ENCODE measurements around the gene MYMX.
A peak's percentile ranks its signal among the peaks of the same experiment; 100 is the strongest.
"Not testable (repeated sequence)": the region's sequence is repeated elsewhere in the genome, so short reads cannot be mapped to it uniquely, and the experiment has no call there.

MYMX gene

GRCh38 chr6:44219815-44220784 is 3.4 kb downstream of the MYMX start:
- no peak for DNase-seq (ENCODE audit: low read depth in 2 of 2)

DNA sequence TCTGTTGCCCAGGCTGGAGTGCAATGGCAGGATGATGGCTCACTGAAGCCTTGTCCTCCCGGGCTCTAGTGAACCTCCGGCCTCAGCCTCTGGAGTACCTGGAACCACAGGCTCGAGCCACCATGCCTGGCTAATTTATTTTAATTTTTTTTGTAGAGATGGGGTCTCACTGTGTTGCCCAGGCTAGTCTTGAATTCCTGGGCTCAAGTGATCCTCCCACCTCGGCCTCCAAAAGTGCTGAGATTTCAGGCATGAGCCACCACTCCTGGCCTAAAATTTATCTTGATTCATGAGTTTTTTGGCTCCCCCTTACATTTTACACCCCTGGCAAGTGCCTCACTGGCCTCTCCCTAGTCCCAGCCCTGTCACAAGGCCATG is 4.2 kb downstream of the MYMX start:
- no peak for DNase-seq (ENCODE audit: low read depth in 2 of 2)

DNA sequence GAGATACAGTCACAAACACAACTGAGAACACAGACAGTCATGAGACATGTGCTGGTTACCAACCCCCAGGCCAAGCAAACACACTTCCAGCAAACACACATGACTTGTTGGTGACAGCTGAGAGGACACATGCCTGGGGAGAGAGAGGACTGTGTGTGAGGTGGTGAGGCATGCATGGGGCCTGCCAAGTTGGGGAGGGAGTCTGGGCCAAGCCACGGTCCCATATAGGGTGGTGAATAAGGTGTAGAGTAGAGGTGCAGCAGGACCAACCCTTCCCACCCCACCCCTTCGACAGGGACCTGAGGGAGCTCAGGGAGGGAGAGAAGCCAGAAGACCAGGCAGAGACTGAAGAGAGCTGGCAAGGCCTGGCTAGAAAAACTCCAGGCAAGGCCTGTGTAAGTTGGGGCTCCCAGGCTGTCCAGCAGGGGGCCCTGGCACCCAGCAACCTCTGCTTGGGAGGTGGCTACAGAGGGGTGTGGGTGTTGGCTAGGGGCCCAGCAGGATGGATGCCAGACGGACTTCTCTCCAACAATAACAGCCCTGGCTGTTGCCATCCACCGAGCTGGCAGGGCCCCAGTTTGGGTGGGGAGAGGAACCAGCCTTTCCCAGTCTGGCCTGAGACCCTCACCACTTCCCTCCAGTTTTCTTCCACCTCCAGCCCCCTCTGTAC is 4.7 kb downstream of the MYMX start:
- DNase-seq (ENCODE audit: low read depth in 2 of 2), result peak; percentile 54

DNA sequence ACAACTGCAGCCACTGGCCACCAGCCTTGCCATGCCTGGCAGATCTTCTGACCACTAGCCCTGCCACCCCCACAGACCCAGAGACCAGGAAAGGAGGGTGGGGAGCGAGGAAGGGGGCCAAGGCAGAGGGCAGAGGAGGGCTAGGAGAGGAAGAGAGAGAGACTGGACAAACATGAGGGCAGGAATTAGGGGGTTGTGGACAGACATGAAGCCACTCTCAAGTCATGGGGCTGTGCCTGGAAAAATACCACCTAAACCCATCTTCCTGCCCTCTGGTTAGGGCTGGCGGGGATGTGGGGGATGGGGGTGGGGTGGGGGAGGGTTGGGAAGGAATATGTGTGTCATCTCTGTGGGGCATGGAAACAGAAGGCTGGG is 5.2 kb downstream of the MYMX start:
- DNase-seq (ENCODE audit: low read depth in 2 of 2), result no peak

- no peak for DNase-seq (ENCODE audit: low read depth in 2 of 2)
Observed at GRCh38 chr6:44222486-44223318, 6.0 kb downstream of the MYMX start.

DNA sequence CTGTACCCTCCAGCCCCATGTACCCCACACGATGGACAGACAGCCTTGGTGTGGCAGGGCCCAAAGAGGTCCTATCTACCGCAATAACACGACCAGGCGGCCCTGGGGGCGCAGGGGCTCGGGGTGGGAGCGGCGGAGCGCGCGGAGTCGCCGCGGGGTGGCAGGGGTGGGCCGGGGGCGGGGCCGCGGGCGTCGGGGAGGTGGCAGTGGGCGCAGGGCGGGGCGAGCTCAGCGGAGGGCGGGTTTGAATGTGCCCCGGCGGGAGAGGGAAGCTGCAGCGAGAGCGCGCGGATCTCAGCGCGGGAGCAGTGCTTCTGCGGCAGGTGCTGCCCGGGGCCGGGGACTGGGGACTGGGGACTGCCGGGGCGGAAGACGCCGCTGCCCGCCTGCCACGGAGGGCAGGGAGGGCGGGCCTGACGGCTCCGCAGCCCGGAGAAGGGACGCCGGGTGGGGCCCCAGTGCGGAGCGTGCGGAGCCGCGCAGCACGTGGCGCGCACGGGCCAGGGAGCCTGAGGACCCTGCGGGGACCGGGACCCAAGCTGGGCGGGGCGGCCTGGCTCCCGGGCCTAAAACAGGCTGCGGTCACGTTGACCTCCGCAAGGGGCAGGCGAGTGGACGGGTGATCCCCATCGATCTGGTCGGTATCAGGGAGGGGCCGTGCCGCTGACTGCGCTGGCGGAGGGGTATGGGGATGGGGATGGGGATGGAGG is 6.7 kb downstream of the MYMX start, which contains the start of gene SLC29A1:
Gene SLC29A1 (plus strand): TSS at position 277 of the 710 bp plus-strand sequence. CDS start 3,719 bp downstream, outside the sequence.
- peak; percentile 82 to 87 for DNase-seq (ENCODE audit: low read depth in 2 of 2)

DNA sequence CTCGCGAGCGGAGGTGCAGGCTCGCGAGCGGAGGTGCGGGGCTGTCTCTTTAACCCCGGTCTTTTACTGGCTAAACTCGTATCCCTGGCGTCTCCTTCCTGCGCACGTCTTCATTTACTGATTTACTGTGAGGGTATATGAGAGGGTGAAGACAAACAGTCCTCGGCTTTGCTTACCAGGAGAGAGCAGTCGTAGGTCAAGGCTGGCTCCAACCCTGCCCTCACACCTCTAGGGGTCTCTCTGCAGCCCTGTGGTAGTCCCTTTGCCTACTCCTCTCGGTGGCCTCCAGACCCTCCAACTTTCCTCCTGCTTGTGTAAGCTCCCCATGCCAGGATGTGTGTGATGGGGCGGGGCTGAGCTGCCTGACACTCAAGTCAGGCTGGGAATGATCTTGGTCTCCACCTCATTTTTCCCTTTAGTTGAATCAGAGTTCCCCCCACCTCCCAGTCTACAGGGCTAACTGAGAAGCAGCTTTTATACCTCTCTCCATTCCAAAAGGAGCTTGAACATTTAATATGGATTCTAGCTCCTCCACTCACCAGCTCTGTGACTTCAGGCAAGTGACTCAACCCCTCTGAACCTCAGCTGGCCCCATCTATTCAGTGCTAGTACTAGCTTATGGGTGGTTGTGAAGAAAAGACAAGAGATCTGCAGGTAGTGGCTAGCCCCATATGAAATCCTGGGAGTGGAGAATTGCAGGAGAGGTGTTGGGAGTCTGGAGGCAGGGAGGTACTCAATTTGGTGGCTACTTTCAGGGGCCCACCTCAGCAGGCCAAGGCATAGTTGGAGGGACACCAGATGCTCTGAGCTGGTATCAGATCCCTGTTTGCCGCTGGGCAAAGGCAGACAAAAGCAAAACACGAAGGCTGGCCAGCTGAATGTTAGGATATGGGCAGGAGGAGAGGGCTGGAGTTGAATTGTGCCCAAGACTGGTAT is 7.6 kb downstream of the MYMX start:
- no peak for DNase-seq (ENCODE audit: low read depth in 2 of 2)

DNA sequence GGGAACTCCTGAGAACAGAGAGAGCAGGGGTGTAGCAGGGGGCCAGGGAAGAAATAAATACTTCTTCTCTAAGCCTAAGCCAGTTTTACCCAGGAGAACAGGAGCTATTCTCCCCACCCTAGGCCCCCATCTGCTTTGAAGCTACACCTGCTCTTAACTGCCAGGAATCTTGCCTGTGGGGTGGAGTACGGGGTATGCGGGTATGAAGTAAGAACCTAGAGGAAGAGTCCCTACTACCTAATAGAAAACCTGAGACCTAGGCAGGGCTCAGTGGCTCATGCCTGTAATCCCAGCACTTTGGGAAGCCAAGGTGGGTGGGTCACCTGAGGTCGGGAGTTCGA is 8.2 kb downstream of the MYMX start:
- DNase-seq (ENCODE audit: low read depth in 2 of 2), result no peak

GRCh38 chr6:44225579-44226325 is 9.0 kb downstream of the MYMX start:
- DNase-seq (ENCODE audit: low read depth in 2 of 2), result no peak

- DNase-seq (ENCODE audit: low read depth in 2 of 2), result no peak
Observed at GRCh38 chr6:44226368-44227147, 9.8 kb downstream of the MYMX start.

GRCh38 chr6:44227148-44227793 is 10.5 kb downstream of the MYMX start:
- no peak for DNase-seq (ENCODE audit: low read depth in 2 of 2)

GRCh38 chr6:44228031-44228430 is 11.3 kb downstream of the MYMX start:
- no peak for DNase-seq (ENCODE audit: low read depth in 2 of 2)

DNA sequence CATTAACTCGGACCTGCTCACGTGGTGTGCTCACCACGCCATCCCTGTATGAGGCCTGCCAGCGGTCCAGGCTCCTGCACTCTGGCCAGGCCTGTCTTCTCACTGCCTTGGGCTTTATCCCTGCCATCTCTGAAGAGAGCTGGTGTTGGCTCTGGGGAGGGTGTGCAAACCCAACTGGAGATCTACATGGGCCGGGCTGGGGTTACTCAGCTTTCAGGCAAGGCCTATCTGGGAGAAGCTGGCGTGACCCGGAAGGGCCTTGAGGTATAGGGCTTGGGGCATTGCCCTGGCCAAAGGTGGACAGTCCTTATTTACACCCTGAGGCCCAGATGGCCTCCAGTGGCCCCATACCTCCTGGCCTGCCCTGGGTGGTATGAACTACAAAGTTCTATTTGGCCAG is 11.7 kb downstream of the MYMX start:
- DNase-seq (ENCODE audit: low read depth in 2 of 2), result no peak

- no peak for DNase-seq (ENCODE audit: low read depth in 2 of 2)
Observed at GRCh38 chr6:44228836-44229235, 12.1 kb downstream of the MYMX start.

- no peak for DNase-seq (ENCODE audit: low read depth in 2 of 2)
Observed at GRCh38 chr6:44229376-44230033, 12.8 kb downstream of the MYMX start.

DNA sequence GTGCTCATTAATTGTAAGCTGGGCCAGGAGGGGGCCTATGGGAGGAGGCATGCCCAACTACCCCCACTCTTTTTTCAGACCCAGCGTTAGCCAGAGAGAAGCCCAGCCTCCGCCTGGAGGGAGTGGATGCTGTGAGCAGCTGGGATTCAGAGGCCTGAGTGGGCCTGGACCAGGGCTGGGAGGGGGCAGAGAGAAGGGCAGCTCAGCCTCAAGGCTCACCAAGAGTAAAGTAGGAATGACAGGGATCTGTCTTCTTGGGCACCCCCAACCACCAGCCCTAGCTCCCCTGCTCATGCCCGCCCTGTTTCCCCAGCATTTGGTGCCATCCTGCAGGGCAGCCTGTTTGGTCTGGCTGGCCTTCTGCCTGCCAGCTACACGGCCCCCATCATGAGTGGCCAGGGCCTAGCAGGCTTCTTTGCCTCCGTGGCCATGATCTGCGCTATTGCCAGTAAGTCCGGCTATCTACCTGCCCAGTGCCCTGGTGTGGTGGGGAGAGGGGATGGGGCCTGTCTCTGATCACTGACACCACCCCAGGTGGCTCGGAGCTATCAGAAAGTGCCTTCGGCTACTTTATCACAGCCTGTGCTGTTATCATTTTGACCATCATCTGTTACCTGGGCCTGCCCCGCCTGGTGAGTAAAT is 13.4 kb downstream of the MYMX start:
- no peak for DNase-seq (ENCODE audit: low read depth in 2 of 2)

DNA sequence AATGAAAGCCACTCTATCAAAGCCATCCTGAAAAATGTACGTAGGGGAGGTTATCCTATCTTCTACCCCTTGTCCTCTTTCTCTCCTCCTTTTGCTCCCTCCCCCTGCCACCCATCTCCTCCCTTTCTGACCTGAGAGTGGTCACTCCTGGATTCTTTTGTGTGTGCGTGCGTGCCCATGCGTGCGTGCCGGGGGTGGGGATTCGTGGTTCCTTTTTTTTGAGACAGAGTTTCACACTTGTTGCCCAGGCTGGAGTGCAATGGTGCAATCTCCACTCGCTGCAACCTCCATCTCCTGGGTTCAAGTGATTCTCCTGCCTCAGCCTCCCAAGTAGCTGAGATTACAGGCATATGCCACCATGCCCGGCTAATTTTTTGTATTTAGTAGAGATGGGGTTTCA is 14.7 kb downstream of the MYMX start:
- not testable (repeated sequence) for DNase-seq (ENCODE audit: low read depth in 2 of 2)
